ENCODE data around the gene EFHB. TPM values are rescaled to one million over a fixed set of nuclear protein-coding genes. Genes with fewer than 3 reads are reported as not detected.

EFHB gene
- total RNA-seq, 1 experiment from 2014 or later: 0.30 TPM

DNA sequence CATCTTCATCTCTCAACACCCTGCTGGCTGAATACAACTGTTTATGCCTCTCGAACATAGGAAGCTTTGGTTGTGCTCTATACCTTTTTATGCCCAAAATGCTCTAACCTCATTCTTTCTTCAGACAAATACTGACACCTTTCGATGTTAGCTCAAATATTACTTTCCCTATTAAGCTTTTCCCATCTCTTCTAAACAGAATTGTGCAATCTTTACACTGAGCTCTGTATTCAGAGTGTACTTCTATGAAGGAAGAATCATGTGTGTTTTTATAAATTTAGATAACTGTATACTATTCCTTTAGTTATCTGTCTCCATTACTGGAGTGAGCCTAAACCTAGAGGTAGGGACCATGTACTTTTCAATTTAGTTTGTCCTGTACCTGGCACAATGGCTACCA, 1.6 kb downstream of the EFHB start:
- no peaks in the 10 kb centered on the region for H3K27me3 ChIP-seq (ENCODE audit: insufficient read depth, low read length)
- H3K9ac ChIP-seq (ENCODE audit: low read length): no peak overlapping the region
- no peaks in the 10 kb centered on the region for H3K9me3 ChIP-seq (ENCODE audit: control insufficient read depth in 1 of 2, insufficient read depth in 1 of 2, low read depth in 1 of 2, low read length in 2 of 2)
- no peaks in the 10 kb centered on the region for H3K36me3 ChIP-seq (ENCODE audit: control insufficient read depth in 1 of 2, insufficient read depth in 2 of 2, low read length in 2 of 2)
- H3K4me3 ChIP-seq (replicated peaks in 1 of 2; ENCODE audit: low read depth in 1 of 2, low read length in 2 of 2): no peak overlapping the region
- DNase-seq (ENCODE audit: low read depth, low spot score) (no peak), ATAC-seq (no peak)
- H3K4me2 ChIP-seq (ENCODE audit: low read length): no peak overlapping the region
- no TSS peak for BruUV-seq (replicated peaks)
- TF ChIP-seq EGR1 (IDR thresholded peaks at IDR 0.05; ENCODE audit: low read depth) (no peak), SIN3A (IDR thresholded peaks at IDR 0.05; ENCODE audit: low read depth) (no peak), JUND (IDR thresholded peaks at IDR 0.05) (no peak), EZH2 (IDR thresholded peaks at IDR 0.05) (no peak), SRF (IDR thresholded peaks at IDR 0.05; ENCODE audit: low read depth) (no peak), REST (IDR thresholded peaks at IDR 0.05; ENCODE audit: low read depth) (no peak)
- CTCF ChIA-PET: no interaction called here
- H2AFZ ChIP-seq (ENCODE audit: low read depth, low read length, poor library complexity, severe bottlenecking): no peak overlapping the region
- H3K9me2 ChIP-seq (ENCODE audit: insufficient read depth): no peaks in the 10 kb centered on the region
- no peak overlapping the region for H3K27ac ChIP-seq (ENCODE audit: low read depth, low read length)
- H4K20me1 ChIP-seq (ENCODE audit: insufficient read depth): no peaks in the 10 kb centered on the region
- intact Hi-C loops (cut with micrococcal nuclease): no loop called here
- H3K4me1 ChIP-seq (ENCODE audit: control insufficient read depth in 1 of 2, insufficient read depth in 2 of 2, low read length in 2 of 2): peaks cover 0 to 16% of the 10 kb centered on the region in 2 experiments; a peak in 2 of 4 replicates
- no peaks in the 10 kb centered on the region for H3K79me2 ChIP-seq (ENCODE audit: insufficient read depth, low read length)
- POLR2A ChIA-PET: no interaction called here
- RAD21 ChIA-PET (ENCODE audit: low non-redundant PET in 1 of 2, low total read pairs in 2 of 2, uncharacterized antibody in 2 of 2, unreplicated experiment in 2 of 2): no interaction called here

- ChIA-PET RAD21 (ENCODE audit: low non-redundant PET in 1 of 2, low total read pairs in 2 of 2, uncharacterized antibody in 2 of 2, unreplicated experiment in 2 of 2) (no interaction called here), CTCF (no interaction called here), POLR2A (no interaction called here)
- Histone ChIP-seq H3K27me3 (ENCODE audit: insufficient read depth, low read length) (no peaks in the 10 kb centered on the region), H3K36me3 (ENCODE audit: control insufficient read depth in 1 of 2, insufficient read depth in 2 of 2, low read length in 2 of 2) (no peaks in the 10 kb centered on the region), H3K79me2 (ENCODE audit: insufficient read depth, low read length) (no peaks in the 10 kb centered on the region), H3K4me3 (replicated peaks in 1 of 2; ENCODE audit: low read depth in 1 of 2, low read length in 2 of 2) (no peak overlapping the region), H3K9ac (ENCODE audit: low read length) (no peak overlapping the region), H3K4me2 (ENCODE audit: low read length) (no peak overlapping the region), H2AFZ (ENCODE audit: low read depth, low read length, poor library complexity, severe bottlenecking) (peak overlapping the region; percentile 2), H3K9me2 (ENCODE audit: insufficient read depth) (no peaks in the 10 kb centered on the region), H4K20me1 (ENCODE audit: insufficient read depth) (no peaks in the 10 kb centered on the region), H3K4me1 (ENCODE audit: control insufficient read depth in 1 of 2, insufficient read depth in 2 of 2, low read length in 2 of 2) (peaks cover 0 to 16% of the 10 kb centered on the region in 2 experiments; a peak in 2 of 4 replicates), H3K9me3 (ENCODE audit: control insufficient read depth in 1 of 2, insufficient read depth in 1 of 2, low read depth in 1 of 2, low read length in 2 of 2) (no peaks in the 10 kb centered on the region), H3K27ac (ENCODE audit: low read depth, low read length) (no peak overlapping the region)
- no peak for ATAC-seq
- no TSS peak for BruUV-seq (replicated peaks)
- DNase-seq (ENCODE audit: low read depth, low spot score): no peak
- intact Hi-C loops (cut with micrococcal nuclease): no loop called here
- TF ChIP-seq MAX (IDR thresholded peaks at IDR 0.05): no peak
- TF ChIP-seq ZNF274 (IDR thresholded peaks at IDR 0.05; ENCODE audit: low read depth, low read length): no peak
- TF ChIP-seq, protein P1, sequence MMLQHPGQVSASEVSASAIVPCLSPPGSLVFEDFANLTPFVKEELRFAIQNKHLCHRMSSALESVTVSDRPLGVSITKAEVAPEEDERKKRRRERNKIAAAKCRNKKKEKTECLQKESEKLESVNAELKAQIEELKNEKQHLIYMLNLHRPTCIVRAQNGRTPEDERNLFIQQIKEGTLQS (IDR thresholded peaks at IDR 0.05): no peak
- no peak for TF ChIP-seq ELF1 (IDR thresholded peaks at IDR 0.05; ENCODE audit: borderline replicate concordance, low read depth)
- no peak for TF ChIP-seq SP1 (IDR thresholded peaks at IDR 0.05; ENCODE audit: low read depth)
- no peak for TF ChIP-seq JUND (IDR thresholded peaks at IDR 0.05)
Measured at GRCh38 chr3:19931767-19932188, 2.2 kb downstream of the EFHB start.
